ENCODE data around the gene AGBL1.

- TF ChIP-seq CTCF (IDR thresholded peaks at IDR 0.05) (no peak), EZH2 (IDR thresholded peaks at IDR 0.05; ENCODE audit: borderline replicate concordance, insufficient read depth, low read depth, low read length, poor library complexity, severe bottlenecking) (no peak)
Measured at GRCh38 chr15:86714241-86714640, 634.6 kb downstream of the AGBL1 start.

Data from B cell (primary cell).